ENCODE measurements around the gene CABP2.

Gene CABP2

DNA sequence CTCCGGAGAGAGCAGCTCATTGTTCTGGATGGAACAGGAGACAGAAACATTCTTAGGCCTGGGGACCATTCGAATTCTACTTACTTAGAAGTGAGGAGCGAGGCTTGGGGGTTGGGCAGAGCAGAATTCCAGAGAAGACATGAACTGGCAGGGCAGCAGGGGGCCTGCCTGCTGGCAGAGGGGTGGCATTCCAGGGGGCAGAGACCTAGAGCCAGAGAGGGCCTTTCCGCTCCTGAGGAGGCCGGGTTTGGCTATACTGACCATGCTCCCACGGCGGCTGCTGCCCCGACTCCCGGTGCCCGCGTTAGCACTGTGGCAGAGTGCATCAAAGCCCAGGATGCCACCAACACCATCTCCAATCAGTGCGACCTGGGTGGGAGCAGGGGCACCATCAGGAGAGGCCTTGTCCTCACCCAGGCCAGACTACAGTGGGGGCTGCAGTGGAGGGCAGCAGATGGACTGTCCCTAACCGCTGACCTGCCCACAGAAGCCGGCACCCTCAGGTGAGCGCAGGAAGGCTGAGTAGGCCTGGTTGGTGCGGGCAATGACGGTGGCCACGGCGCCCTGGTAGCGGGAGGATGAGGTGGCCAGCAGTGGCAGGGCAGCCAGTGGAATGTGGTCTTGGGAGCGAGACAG is 25.5 kb downstream of the CABP2 start:
- H3K4me1 ChIP-seq (ENCODE audit: control insufficient read depth in 1 of 2, insufficient read depth in 2 of 2, low read length in 2 of 2), result no peaks in the 10 kb centered on the region
- no peaks in the 10 kb centered on the region for H3K27me3 ChIP-seq (ENCODE audit: control insufficient read depth in 1 of 2, insufficient read depth in 2 of 2, low read length in 2 of 2)
- no peak overlapping the region for H3K9ac ChIP-seq (ENCODE audit: low read depth in 1 of 2, low read length in 2 of 2)
- H3K9me3 ChIP-seq (ENCODE audit: control insufficient read depth in 1 of 2, low read length in 2 of 2), result no peaks in the 10 kb centered on the region
- peaks cover 19 to 69% of the 10 kb centered on the region in 2 donors for H3K36me3 ChIP-seq (ENCODE audit: control insufficient read depth in 1 of 2, insufficient read depth in 2 of 2, low read length in 2 of 2)
- no peak overlapping the region for H3K4me3 ChIP-seq (ENCODE audit: low read depth in 1 of 2, low read length in 2 of 2)
- no peak overlapping the region for H3K27ac ChIP-seq (ENCODE audit: low read depth, low read length)

DNA sequence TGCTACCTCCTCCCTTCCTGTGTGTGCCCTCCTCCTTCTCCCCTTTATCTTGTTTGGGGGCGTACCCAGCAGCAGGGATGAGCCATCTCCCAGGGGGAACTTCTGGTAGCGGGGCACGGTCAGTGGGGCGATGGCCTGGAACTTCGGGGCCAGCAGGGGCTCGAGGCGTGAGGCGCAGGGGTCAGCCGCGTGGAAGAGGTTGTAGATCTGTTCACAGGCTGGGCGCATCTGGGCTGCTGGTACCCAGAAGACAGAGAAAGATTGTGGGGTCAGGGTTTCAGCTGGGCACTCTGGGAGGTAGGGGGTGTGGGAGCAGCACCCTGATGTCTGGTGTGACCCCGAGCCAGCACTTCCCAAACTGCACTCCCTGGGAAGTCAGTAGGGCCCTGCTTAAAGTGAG is 27.1 kb downstream of the CABP2 start:
- Histone ChIP-seq H3K27me3 (ENCODE audit: control insufficient read depth in 1 of 2, insufficient read depth in 2 of 2, low read length in 2 of 2) (no peaks in the 10 kb centered on the region), H3K9ac (ENCODE audit: low read depth in 1 of 2, low read length in 2 of 2) (no peak overlapping the region), H3K9me3 (ENCODE audit: control insufficient read depth in 1 of 2, low read length in 2 of 2) (no peaks in the 10 kb centered on the region), H3K4me1 (ENCODE audit: control insufficient read depth in 1 of 2, insufficient read depth in 2 of 2, low read length in 2 of 2) (no peaks in the 10 kb centered on the region), H3K36me3 (ENCODE audit: control insufficient read depth in 1 of 2, insufficient read depth in 2 of 2, low read length in 2 of 2) (peaks cover 19 to 71% of the 10 kb centered on the region in 2 donors), H3K27ac (ENCODE audit: low read depth, low read length) (no peak overlapping the region), H3K4me3 (ENCODE audit: low read depth in 1 of 2, low read length in 2 of 2) (no peak overlapping the region)

DNA sequence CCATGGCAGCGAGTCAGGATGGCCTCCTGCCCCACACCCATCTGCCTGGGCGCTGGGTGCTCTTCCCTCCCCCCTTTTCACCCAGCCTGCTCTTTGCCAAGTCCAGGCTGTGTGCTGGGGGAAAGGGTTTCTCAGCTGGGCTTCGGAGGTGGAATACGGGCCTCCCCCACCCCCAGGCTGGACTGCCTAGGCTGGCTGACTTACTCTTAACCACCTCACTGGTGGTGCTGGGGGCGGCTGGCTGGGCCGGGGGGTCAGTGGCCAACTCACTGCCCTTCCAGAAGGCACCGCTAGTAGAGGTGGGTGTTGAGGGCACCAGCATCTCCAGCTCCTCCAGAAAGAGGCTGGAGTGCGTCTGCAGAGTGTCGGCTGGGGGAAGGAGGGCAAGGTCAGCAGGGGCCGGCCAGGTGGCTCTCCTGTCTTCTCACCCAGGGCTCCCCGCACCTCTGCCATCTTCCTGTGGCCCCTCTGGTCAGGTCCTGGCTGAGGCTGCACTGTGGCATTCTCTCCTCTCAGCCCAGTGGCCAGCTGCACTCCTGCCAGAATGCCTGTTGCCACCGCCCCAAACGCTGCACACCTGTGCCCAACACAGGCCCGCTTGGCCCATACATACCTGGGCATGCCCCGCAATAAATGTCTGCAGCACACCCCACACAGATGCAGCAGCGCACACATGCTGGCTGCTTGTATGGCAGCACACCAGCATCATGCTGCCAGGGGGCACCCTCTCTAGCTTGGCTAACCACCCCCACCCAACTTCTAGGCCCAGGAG is 27.8 kb downstream of the CABP2 start:
- peaks cover 23 to 74% of the 10 kb centered on the region in 2 donors for H3K36me3 ChIP-seq (ENCODE audit: control insufficient read depth in 1 of 2, insufficient read depth in 2 of 2, low read length in 2 of 2)
- H3K27ac ChIP-seq (ENCODE audit: low read depth, low read length), result no peak overlapping the region
- no peak overlapping the region for H3K4me3 ChIP-seq (ENCODE audit: low read depth in 1 of 2, low read length in 2 of 2)
- no peaks in the 10 kb centered on the region for H3K4me1 ChIP-seq (ENCODE audit: control insufficient read depth in 1 of 2, insufficient read depth in 2 of 2, low read length in 2 of 2)
- no peaks in the 10 kb centered on the region for H3K27me3 ChIP-seq (ENCODE audit: control insufficient read depth in 1 of 2, insufficient read depth in 2 of 2, low read length in 2 of 2)
- no peaks in the 10 kb centered on the region for H3K9me3 ChIP-seq (ENCODE audit: control insufficient read depth in 1 of 2, low read length in 2 of 2)
- H3K9ac ChIP-seq (ENCODE audit: low read depth in 1 of 2, low read length in 2 of 2), result no peak overlapping the region

DNA sequence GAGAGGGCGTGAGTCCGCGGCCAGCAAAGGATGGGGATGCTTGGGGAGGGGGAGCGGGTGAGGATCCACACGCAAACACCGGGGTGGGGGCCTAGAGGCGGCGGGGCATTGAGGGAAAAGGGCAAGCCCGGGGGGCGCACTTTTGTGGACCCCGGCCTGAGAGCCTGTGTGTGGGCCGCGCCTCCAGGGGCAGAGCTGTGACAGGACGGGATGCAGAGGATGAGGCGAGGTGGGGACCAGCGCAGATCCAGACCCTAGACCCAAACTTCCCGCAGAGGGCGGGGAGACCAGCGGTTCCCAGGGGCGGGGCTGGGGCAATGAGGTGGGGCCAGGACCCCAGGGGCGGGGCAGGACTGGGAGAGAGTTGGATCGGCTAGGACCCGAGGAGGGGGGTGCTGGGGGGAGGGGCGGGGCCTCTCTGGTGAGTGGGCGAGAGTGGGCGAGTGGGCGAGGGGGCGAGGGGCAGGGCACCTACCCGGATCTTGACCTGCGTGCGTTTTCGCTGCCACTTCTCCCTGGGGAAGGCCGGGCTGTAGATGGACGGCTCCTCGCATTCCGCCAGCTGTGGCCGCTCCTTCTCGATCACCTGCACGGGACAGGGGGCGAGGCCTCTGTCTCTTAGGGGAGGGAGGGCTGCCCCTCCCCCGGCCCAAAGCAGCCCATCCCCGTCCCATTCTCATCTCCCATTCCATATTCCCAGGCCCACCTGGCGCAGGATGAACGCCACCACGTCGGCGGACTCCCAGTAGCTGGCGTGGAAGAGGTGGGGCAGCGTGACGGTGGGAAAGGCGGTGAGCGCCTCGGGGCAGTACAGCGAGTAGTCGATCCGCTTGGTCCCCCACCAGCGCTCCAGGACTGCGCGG is 28.6 kb downstream of the CABP2 start:
- peaks cover 20 to 73% of the 10 kb centered on the region in 2 donors for H3K36me3 ChIP-seq (ENCODE audit: control insufficient read depth in 1 of 2, insufficient read depth in 2 of 2, low read length in 2 of 2)
- H3K9me3 ChIP-seq (ENCODE audit: control insufficient read depth in 1 of 2, low read length in 2 of 2), result no peaks in the 10 kb centered on the region
- H3K27ac ChIP-seq (ENCODE audit: low read depth, low read length), result no peak overlapping the region
- H3K4me1 ChIP-seq (ENCODE audit: control insufficient read depth in 1 of 2, insufficient read depth in 2 of 2, low read length in 2 of 2), result no peaks in the 10 kb centered on the region
- H3K9ac ChIP-seq (ENCODE audit: low read depth in 1 of 2, low read length in 2 of 2), result no peak overlapping the region
- H3K27me3 ChIP-seq (ENCODE audit: control insufficient read depth in 1 of 2, insufficient read depth in 2 of 2, low read length in 2 of 2), result no peaks in the 10 kb centered on the region
- no peak overlapping the region for H3K4me3 ChIP-seq (ENCODE audit: low read depth in 1 of 2, low read length in 2 of 2)

DNA sequence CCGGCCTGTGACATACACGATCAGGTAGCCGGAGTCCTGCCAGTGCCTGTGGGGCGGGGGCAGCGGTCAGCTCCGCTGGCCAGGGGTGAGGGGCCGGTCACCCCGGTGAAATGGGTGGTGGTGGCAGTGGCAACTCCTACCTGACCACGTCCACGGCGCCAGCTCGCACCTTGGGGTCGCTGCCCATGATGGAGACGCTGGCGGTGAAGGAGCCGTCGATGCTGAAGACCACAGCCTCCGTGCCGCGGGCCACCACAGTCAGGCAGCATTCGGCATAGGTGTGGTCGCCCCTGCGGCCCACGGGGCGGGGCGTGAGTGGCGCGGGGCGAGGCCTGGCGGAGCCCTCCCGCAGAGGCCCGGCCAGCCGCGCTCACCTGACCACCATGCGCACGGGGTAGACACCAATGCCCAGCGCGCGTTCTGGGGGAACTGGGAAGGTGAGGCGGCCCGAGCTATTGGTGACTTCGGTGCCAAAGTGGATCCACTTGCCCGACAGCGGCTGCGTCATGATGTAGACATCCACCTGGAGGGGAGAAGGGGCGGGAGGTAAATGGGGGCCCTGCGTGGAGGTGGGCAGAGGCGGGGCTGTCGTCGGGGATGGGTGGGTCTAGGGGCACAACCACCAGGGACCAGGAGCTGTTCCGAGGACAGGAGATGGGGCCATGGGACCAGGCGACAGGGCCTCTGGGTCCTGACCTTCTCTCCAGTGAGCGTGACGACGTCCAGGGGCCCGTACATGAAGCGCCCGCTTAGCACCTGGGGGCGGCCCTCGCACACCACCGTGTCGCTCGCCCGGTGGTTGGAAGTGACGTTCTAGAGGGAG is 29.5 kb downstream of the CABP2 start:
- no peaks in the 10 kb centered on the region for H3K4me1 ChIP-seq (ENCODE audit: control insufficient read depth in 1 of 2, insufficient read depth in 2 of 2, low read length in 2 of 2)
- H3K36me3 ChIP-seq (ENCODE audit: control insufficient read depth in 1 of 2, insufficient read depth in 2 of 2, low read length in 2 of 2), result peaks cover 22 to 74% of the 10 kb centered on the region in 2 donors
- no peaks in the 10 kb centered on the region for H3K9me3 ChIP-seq (ENCODE audit: control insufficient read depth in 1 of 2, low read length in 2 of 2)
- no peak overlapping the region for H3K9ac ChIP-seq (ENCODE audit: low read depth in 1 of 2, low read length in 2 of 2)
- no peaks in the 10 kb centered on the region for H3K27me3 ChIP-seq (ENCODE audit: control insufficient read depth in 1 of 2, insufficient read depth in 2 of 2, low read length in 2 of 2)
- no peak overlapping the region for H3K27ac ChIP-seq (ENCODE audit: low read depth, low read length)
- no peak overlapping the region for H3K4me3 ChIP-seq (ENCODE audit: low read depth in 1 of 2, low read length in 2 of 2)

DNA sequence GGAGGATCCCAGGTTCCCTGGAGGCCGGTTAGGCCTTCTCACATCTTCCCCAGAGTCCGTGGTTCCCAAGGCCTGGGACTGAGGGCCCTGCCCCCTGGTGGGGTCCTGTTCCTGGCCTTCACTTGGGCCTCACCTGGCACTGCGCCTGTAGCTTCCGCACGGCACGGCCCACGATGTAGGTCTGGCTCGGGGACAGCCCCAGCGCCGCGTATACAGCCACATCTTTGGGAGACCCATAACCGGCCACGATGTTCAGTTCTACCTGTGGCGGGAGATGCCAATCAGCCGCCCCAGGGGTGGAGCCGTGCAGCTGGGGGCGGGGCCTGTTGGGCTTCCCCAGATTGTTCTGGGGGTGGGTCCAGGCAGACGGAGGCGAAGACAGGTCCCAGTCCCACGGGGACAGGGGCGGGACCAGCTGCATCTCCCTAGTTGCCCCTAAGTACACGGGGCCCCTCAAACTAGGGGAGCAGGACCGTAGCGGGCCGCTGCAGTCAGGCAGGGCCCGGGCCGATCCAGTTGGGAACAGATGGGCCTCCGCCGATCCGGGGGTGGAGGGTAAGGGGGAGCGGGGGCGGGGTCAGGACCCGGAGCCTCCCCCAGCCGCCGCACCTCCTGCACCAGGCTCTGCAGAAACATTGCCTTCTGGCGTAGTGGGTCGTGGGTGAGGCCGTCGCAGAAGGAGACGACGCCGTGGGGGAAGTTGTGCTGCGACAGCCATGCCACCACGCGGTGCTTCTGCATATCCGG is 30.3 kb downstream of the CABP2 start:
- no peak overlapping the region for H3K9ac ChIP-seq (ENCODE audit: low read depth in 1 of 2, low read length in 2 of 2)
- no peak overlapping the region for H3K27ac ChIP-seq (ENCODE audit: low read depth, low read length)
- peaks cover 22 to 66% of the 10 kb centered on the region in 2 donors for H3K36me3 ChIP-seq (ENCODE audit: control insufficient read depth in 1 of 2, insufficient read depth in 2 of 2, low read length in 2 of 2)
- H3K27me3 ChIP-seq (ENCODE audit: control insufficient read depth in 1 of 2, insufficient read depth in 2 of 2, low read length in 2 of 2), result no peaks in the 10 kb centered on the region
- H3K9me3 ChIP-seq (ENCODE audit: control insufficient read depth in 1 of 2, low read length in 2 of 2), result no peaks in the 10 kb centered on the region
- H3K4me1 ChIP-seq (ENCODE audit: control insufficient read depth in 1 of 2, insufficient read depth in 2 of 2, low read length in 2 of 2), result no peaks in the 10 kb centered on the region
- no peak overlapping the region for H3K4me3 ChIP-seq (ENCODE audit: low read depth in 1 of 2, low read length in 2 of 2)

DNA sequence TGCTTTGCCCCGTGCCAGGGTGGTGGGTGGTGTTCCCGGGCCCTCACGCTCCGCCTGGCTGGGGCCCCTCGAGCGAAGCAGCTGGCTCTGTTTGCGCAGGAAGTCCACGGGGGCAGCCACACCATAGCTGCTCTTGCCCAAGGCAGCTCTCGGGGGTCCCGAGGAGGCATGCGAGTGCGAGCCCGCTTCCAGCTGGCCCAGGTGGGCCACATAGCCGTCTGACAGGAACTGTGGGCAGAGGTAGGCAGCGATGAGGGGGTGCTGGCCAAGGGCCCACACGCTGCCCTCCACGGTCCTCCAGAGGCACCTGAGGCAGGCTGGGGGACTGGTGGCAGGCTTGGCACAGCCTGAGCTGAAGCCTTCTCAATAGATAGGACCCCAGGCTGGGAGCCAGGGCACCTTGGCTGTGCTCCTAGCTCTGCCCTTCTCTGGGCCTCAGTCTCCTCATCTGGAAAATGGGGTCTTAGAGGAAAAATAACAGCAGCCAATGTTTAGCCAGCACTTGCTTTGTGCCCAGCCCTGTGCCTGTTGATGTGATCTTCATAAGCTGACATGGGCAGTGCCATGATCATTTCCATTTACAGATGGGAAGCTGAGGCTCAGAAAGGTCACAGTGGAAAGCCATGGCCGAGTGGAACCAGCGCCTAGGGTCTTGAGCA is 31.0 kb downstream of the CABP2 start:
- Histone ChIP-seq H3K4me1 (ENCODE audit: control insufficient read depth in 1 of 2, insufficient read depth in 2 of 2, low read length in 2 of 2) (no peaks in the 10 kb centered on the region), H3K9me3 (ENCODE audit: control insufficient read depth in 1 of 2, low read length in 2 of 2) (no peaks in the 10 kb centered on the region), H3K4me3 (ENCODE audit: low read depth in 1 of 2, low read length in 2 of 2) (no peak overlapping the region), H3K27ac (ENCODE audit: low read depth, low read length) (no peak overlapping the region), H3K36me3 (ENCODE audit: control insufficient read depth in 1 of 2, insufficient read depth in 2 of 2, low read length in 2 of 2) (peaks cover 22 to 60% of the 10 kb centered on the region in 2 donors), H3K9ac (ENCODE audit: low read depth in 1 of 2, low read length in 2 of 2) (no peak overlapping the region), H3K27me3 (ENCODE audit: control insufficient read depth in 1 of 2, insufficient read depth in 2 of 2, low read length in 2 of 2) (no peaks in the 10 kb centered on the region)

DNA sequence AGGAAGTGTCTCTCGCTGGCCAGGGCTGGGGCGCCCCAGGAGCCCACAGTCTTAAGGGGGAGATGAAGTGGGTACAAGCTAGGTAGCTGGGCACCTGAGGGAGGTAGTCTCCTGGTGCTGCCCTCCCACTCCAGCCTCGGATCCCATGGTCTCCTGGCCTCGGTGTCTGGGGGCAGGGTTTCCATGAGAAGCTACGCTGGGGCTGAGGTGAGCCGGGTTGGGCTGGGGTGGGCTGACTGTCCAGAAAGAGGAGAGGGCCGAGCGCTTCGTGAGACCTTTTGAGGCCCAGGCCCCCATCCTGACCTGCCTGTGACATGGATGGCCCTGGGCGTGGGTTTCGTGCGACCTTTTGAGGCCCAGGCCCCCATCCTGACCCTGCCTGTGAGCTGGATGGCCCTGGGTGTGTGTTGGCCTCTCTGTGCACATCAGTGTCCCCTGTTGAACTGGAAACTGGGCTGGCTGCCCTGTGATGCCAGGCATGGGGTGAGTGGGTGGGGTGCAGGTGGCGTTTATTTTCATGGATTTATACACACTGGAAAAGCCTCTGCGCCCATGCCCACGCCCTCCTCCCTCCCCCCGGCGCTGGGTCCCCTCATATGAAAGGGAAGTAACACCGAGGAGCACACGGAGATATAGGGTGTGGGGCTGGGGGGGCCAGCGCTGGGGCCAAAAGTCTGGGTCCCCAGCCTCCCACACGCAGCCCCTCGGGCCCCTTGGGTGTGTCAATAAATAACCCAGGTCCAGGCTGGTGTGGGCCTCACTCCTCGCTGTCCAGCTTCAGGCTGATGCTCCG is 31.8 kb downstream of the CABP2 start:
- no peaks in the 10 kb centered on the region for H3K27me3 ChIP-seq (ENCODE audit: control insufficient read depth in 1 of 2, insufficient read depth in 2 of 2, low read length in 2 of 2)
- H3K27ac ChIP-seq (ENCODE audit: low read depth, low read length), result no peak overlapping the region
- H3K9me3 ChIP-seq (ENCODE audit: control insufficient read depth in 1 of 2, low read length in 2 of 2), result no peaks in the 10 kb centered on the region
- H3K4me3 ChIP-seq (ENCODE audit: low read depth in 1 of 2, low read length in 2 of 2), result no peak overlapping the region
- H3K9ac ChIP-seq (ENCODE audit: low read depth in 1 of 2, low read length in 2 of 2), result no peak overlapping the region
- H3K4me1 ChIP-seq (ENCODE audit: control insufficient read depth in 1 of 2, insufficient read depth in 2 of 2, low read length in 2 of 2), result peaks cover 0 to 6% of the 10 kb centered on the region in 2 donors
- H3K36me3 ChIP-seq (ENCODE audit: control insufficient read depth in 1 of 2, insufficient read depth in 2 of 2, low read length in 2 of 2), result peaks cover 18 to 59% of the 10 kb centered on the region in 2 donors

Data from duodenal mucosa (tissue), 2 donors.